Activated naive CD4-positive, alpha-beta T cell treated with anti-CD3 and anti-CD28 coated beads, Interleukin-2, amount 10 ng/mL, durations not matched to agents 5 hours and 36 hours (primary cell): ENCODE measurements around the gene EIF1. TPM values are rescaled to one million over a fixed set of nuclear protein-coding genes. Genes with fewer than 3 reads are reported as not detected.

Experiments used
- total RNA-seq, 2 experiments: library from RNA; stranded (reverse); gene quantifications; one replicate each; pipeline ENCODE4 v1.2.3, GENCODE V29; 2021

Gene EIF1
- total RNA-seq, result 100 to 1,000 TPM; 768 to 814 TPM

DNA sequence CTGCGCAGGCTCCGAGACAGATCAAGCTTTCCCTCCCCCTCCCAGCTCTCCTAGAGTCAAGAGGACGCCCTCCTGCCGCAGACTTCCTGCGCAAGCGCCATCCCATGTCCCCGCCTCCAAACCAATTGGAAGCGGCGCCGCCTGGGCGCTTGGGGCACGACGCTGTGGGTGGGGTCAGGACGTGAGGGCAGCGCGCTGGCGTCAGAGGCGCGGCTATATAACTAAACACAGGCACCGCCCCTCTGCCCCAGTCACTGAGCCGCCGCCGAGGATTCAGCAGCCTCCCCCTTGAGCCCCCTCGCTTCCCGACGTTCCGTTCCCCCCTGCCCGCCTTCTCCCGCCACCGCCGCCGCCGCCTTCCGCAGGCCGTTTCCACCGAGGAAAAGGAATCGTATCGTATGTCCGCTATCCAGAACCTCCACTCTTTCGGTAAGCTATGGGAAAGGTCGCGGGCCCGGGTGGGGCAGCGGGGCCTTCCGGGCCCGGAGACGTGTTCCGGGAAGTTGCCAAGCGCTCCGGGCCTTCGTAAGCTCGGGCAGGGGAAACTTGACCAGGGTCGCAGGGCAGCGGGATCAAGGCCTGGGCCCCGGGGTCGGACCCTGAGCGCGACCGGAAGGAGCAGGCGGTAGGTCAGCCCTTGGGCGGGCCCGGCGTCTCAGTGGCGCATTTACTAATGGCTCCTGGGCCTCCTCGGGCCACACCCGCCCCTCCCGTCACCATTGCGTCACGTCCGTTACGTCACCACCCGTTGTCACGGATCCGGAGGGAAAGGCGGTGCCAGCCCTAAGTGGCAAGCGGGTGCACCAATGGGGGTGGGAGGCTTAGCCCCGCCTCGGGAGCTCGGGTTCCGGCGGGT lies at the start of gene EIF1:
EIF1 (plus strand) TSS at position 245 of the 856 bp plus-strand sequence; CDS start at position 399, 154 bp downstream.

DNA sequence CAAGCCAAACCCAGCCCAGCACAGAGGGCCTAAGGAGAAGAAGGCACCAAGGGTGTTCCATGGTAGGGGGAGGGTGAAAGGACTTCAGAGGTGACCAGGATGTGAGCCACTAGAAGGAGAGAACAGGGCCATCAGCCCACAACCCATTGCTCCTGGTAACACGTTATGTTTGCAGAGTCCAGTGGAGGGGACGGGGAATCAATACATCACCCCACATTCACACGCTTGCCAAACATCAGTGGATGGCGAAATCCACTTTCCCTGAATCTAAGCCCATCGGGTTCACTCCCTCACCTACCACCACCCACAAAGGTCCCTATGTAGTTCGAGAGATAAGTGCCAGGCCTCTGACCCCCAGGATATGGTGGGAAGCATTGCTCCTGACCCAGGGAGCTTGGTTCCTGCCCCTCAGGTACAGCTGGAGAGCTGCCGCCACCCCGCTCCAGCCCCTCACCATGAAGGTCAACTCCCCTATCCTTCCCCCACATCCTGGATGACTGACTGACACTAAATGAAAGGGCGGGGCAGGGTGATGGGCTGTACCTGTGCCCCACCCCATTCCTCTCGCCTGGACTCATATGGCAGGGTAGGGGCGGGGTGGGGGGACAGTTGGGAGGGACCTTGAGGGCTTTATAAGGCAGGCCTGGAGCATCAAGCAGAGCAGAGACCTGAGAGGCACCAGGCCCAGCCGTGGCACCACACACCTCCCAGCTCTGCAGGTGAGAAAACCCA lies 23.1 kb downstream of the EIF1 start, which contains the start of gene GAST:
GAST (plus strand) TSS at position 663 of the 732 bp plus-strand sequence. CDS start 3,106 bp downstream, outside the sequence.

DNA sequence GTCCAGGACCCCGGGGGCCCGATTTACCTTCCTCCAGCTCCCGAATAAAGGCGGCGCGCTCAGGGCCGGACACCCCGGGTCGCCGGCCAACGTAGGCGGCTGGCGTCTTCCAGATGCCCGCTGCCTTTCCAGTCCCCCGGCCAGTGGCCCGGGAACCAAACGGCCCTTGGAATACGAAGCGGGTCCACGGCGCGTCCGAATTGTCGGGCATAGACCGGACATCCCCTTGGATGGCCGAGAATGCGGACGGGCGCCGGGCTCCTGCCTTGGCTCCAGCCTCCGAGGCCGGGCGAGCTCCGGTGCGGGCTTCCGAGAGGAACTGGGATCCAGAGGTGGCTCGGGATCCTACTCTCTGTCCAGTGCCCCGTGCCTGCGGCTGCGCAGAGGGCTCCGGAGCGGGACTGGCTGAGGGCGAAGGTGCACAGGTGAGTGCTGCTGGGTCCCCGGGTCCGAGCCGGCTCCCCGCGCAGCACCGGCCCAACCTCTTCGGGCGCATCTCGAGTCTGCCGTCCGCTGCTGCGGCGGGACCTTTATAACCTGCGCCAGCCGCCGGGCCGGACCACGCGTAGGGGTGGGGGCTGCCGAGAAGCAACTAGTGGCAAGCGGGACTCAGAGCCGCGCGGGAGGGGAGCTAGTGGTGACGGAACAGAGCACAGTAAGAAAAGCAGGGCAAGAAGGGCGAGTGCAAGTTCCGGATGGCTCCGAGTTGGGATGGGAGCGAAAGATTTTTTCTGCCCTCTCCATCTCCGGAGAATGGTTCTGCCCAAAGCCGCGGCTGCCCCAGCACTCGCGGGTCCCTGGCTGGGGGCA lies 45.7 kb downstream of the EIF1 start, which contains the start of gene HAP1:
HAP1 (minus strand) TSS at position 505 of the 810 bp plus-strand sequence; CDS start at position 496, 9 bp downstream.

Other genes with a start within 250 kb of the EIF1 start
- gene KRT38, start 247.9 kb upstream of the EIF1 start, total RNA-seq, result not detected
- gene KRT32, start 221.5 kb upstream of the EIF1 start, total RNA-seq, result not detected
- gene KRT35, start 207.7 kb upstream of the EIF1 start, total RNA-seq, result not detected
- not detected for gene KRT36, start 199.0 kb upstream of the EIF1 start, total RNA-seq
- gene KRT13, start 183.3 kb upstream of the EIF1 start, total RNA-seq, result not detected
- gene KRT15, start 170.0 kb upstream of the EIF1 start, total RNA-seq, result not detected
- not detected for gene KRT19, start 160.6 kb upstream of the EIF1 start, total RNA-seq
- not detected for gene KRT9, start 116.8 kb upstream of the EIF1 start, total RNA-seq
- gene KRT14, start 102.0 kb upstream of the EIF1 start, total RNA-seq, result not detected
- not detected for gene KRT16, start 76.1 kb upstream of the EIF1 start, total RNA-seq
- gene KRT17, start 64.3 kb upstream of the EIF1 start, total RNA-seq, result not detected
- gene GAST, start 23.4 kb downstream of the EIF1 start, total RNA-seq, result not detected
- under 1 TPM in 1 of 2 experiments, not detected in 1; 0.05 TPM for gene HAP1, start 45.8 kb downstream of the EIF1 start, total RNA-seq
- gene JUP, start 97.8 kb downstream of the EIF1 start, total RNA-seq, result 1 to 10 TPM in 1 of 2 experiments, under 1 TPM in 1; 0.63 to 1.1 TPM
- gene P3H4, start 123.1 kb downstream of the EIF1 start, total RNA-seq, result 1 to 10 TPM; 2.9 to 3.3 TPM
- gene FKBP10, start 124.1 kb downstream of the EIF1 start, total RNA-seq, result not detected
- gene NT5C3B, start 147.3 kb downstream of the EIF1 start, total RNA-seq, result 10 to 100 TPM; 18.4 to 19.9 TPM
- not detected for gene KLHL10, start 148.9 kb downstream of the EIF1 start, total RNA-seq
- gene KLHL11, start 176.5 kb downstream of the EIF1 start, total RNA-seq, result 10 to 100 TPM; 12.0 to 12.1 TPM
- gene ACLY, start 230.1 kb downstream of the EIF1 start, total RNA-seq, result 100 to 1,000 TPM; 141 to 143 TPM
- gene ODAD4, start 241.7 kb downstream of the EIF1 start, total RNA-seq, result 1 to 10 TPM in 1 of 2 experiments, under 1 TPM in 1; 0.89 to 1.4 TPM